SK-MEL-5 (cell line): ENCODE measurements around the gene ETAA1. TPM values are rescaled to one million over a fixed set of nuclear protein-coding genes. Genes with fewer than 3 reads are reported as not detected.
A peak's percentile ranks its signal among the peaks of the same experiment; 100 is the strongest.

ENCODE experiments used
- DNase-seq: peaks from one replicate; pipeline ENCODE4 v3.0.0-alpha.2; 2016; ENCODE audit warnings: low read depth, low spot score
- in situ Hi-C: cut with HindIII; loops from 2 replicates; pipeline ENCODE4 v1.10.0; 2016; ENCODE audit warnings: low sequenced_read_pairs, high pct_unique_total_duplicates, low pct_unique_long_range_greater_than_20kb
- polyA plus RNA-seq, 2 experiments: library from polyadenylated mRNA; depleted of rRNA; stranded (reverse); fragments of >200 nt; gene quantifications; 2 replicates each; pipeline ENCODE4 v1.2.3, GENCODE V29; 2015
- total RNA-seq: library from RNA; depleted of rRNA; stranded (reverse); fragments of >200 nt; shearing (Covaris generic); gene quantifications from 2 replicates; pipeline ENCODE4 v1.2.3, GENCODE V29; 2014; rRNA removed

Gene ETAA1
- 26.4 and 28.8 TPM in 2 replicates for total RNA-seq
- polyA plus RNA-seq (2015; cell fraction: cytosol; rRNA removed), result 10.8 and 13.8 TPM in 2 replicates
- 48.8 and 55.2 TPM in 2 replicates for polyA plus RNA-seq (2015; cell fraction: nucleus; rRNA removed)

DNA sequence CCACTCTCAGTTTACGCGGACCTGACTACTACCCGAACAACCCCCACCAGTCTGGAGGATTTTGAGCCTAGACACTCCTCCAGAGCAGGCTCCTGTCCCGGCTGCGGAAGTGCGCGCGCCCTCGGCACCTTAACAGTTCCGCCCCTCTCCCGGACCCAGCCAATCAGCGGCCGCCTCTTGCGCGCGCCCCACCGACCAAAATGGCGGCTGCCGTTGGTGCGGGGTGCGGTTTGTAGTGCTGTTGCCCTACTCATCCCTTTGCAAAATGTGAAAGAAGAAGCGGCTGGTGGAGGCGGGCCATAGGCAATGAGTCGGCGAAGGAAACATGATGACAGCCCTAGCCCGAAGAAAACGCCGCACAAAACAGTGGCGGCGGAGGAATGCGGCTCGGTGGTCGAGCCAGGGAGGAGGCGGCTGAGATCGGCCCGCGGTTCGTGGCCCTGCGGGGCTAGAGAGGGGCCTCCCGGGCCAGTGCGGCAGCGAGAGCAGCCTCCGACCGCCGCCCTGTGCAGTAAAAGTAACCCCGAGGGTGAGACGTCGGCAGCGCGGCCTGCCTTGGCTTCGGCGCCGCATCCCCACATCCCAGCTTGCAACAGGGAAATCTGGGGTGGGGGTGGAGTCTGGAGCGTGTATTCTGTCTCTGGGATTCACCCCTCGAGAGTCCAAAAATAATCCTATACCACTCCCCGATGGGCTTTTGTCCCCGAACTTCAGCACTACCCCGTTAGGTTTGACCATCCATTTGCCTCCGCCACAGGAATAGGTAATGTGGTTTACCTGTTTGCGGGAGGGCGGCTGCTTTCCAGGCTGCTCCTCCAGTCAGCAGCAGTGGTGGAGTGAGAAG, at the start of gene ETAA1:
TSS of gene ETAA1 (plus strand) at position 191 of the 844 bp plus-strand sequence. CDS start at position 307, 116 bp downstream.
- in situ Hi-C loops, result no loop called here
- peak; percentile 93 for DNase-seq

DNA sequence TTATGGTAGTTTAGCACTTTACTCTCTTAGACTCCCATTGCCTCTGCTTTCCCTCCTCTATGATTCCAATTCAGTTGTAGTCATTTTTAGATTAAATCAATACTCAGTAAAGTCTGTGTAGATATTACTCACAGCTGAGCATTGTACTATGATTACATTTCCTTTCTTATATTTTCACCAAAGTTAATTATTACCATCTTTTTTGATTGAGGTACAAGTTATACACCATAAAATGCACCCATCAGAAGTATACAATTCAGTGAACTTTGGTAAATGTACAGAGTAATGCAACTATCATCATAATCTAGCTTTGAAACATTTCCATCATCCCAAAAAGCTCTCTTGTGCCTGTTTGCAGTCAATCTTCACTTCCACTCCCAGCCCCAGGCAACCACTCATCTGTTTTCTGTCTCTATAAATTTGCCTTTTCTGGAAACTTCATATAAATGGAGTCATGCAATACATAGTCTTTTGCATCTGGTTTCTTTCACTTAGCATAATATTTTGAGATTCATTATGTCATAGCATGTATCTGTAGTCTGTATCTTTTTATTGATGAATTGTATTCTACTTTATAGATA, 30.2 kb upstream of the ETAA1 start:
- DNase-seq, result no peak
- in situ Hi-C loops, result no loop called here

DNA sequence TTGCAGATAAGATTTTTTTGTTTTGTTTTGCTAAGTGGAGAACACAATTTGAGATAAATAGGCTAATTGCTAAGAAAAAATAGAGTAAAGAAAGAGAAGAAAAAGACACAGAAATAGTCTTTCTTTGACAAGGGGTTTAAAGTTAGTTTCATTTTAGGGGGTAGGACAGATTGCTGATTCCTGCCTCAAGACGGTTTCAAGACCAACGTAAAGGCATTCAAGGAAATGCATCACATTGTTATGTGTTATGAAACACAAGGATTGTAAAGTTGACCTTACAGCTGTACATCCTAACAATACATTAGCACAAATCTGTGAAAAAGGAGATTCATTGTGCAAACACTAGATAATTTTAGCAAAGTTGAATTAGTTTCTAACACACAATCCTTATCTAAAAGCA, 22.7 kb upstream of the ETAA1 start:
- DNase-seq, result no peak
- in situ Hi-C loops, result no loop called here

DNA sequence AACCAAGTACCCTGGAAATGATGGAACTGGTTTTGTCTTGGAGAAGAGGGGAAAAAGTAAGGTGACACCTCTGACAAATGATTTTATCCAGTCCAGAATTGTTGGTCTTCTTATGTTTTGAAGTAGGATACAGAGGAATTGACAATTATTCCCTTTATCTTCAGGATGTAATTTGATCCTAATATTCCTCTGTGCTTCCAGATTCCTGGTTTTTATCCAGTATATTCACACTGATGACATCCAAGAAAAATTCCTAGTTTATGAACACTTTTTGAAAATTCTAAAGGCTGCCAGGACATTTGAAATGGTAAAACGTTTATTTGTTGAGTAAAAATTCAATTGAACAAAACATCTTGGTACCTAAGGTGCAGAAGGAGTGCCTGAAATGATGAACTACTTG, 22.2 kb upstream of the ETAA1 start:
- in situ Hi-C loops, result no loop called here
- no peak for DNase-seq

GRCh38 chr2:67378555-67378954, 18.6 kb upstream of the ETAA1 start:
- in situ Hi-C loops, result no loop called here
- no peak for DNase-seq

DNA sequence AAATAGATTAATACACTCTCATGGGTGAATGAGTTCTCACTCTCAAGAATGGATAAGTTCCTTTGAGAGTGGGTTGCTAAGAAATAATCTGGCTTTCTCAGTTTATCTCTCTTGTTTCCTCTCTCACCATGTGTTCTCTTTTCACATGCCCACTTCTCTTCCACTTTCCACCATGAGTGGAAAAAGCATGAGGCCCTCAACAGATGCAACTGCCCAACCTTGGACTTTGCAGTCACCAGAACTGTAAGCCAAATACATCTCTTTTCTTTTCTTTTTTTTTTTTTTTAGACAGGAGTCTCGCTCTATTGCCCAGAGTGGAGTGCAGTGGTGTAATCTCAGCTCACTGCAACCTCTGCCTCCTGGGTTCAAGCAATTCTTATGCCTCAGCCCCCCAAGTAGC, 18.1 kb upstream of the ETAA1 start:
- DNase-seq, result no peak
- in situ Hi-C loops, result no loop called here

- DNase-seq, result no peak
- in situ Hi-C loops, result no loop called here
Measured at GRCh38 chr2:67384123-67384822, 12.9 kb upstream of the ETAA1 start.

DNA sequence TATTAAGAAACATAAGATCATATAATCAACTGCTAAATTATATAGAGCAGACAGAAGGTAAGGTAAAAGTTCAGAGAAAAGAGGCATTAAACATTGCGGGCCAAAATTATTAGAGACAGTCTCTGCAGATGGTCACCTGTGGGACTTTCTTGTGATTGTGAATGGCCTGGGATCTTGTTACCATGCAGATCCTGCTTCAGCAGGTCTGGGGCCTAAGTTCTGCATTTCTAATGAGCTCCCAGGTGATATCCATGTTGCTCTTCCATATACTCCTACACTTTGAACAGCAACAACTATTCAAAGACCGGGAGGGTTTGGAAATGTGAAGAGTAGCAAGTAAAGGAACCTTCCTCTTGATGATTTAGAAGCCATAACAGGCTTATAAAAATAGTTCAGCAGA, 8.5 kb upstream of the ETAA1 start:
- in situ Hi-C loops, result no loop called here
- no peak for DNase-seq

GRCh38 chr2:67389286-67389685, 7.8 kb upstream of the ETAA1 start:
- no peak for DNase-seq
- in situ Hi-C loops, result no loop called here

GRCh38 chr2:67389788-67390187, 7.3 kb upstream of the ETAA1 start:
- in situ Hi-C loops, result no loop called here

DNA sequence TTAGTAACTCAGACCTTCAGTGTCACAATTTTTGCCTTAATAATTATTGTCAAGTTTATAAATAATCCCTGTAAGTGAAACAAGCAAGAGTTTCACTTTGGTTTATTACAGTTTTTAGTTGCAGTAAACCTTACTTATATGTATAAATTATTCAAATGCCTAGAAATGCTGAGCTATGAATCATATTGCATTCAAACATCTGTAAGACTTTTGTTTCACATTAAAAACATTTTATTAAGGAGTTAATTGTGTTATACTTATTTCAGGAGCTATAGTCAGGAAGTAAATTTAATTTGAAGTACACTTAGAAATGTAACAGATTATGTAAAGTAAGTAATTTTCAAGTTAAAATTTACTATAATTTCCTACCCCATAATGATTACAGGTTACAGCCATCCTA, 3.9 kb upstream of the ETAA1 start:
- in situ Hi-C loops, result no loop called here
- DNase-seq, result no peak

More at GRCh38 chr2:67389788-67390187, 7.3 kb upstream of the ETAA1 start:
- DNase-seq, result no peak

- in situ Hi-C loops, result no loop called here
Measured at GRCh38 chr2:67394734-67395133, 2.4 kb upstream of the ETAA1 start.

DNA sequence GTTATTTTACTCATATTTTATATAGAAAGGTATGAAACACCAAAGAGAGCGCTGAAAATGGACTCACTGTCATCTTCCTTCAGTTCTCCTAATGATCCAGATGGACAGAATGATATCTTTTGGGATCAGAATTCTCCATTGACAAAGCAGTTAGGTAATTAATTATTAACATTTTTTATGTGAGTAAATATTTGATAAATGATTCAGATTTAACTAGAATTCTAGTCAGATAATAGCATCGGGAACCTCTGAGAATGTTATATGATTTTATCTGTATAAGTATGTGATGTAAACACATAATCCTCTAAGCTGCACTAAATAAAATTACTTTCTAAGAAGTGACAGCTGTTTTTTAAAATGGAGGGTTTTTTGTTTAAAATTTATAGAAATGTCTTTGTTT, 2.0 kb downstream of the ETAA1 start:
- in situ Hi-C loops, result no loop called here
- DNase-seq, result no peak

More at GRCh38 chr2:67394734-67395133, 2.4 kb upstream of the ETAA1 start:
- DNase-seq, result no peak

GRCh38 chr2:67399831-67400489, 2.8 kb downstream of the ETAA1 start:
- in situ Hi-C loops, result no loop called here
- no peak for DNase-seq

- in situ Hi-C loops, result no loop called here
Measured at GRCh38 chr2:67400560-67401485, 3.7 kb downstream of the ETAA1 start.

GRCh38 chr2:67408346-67408745, 11.2 kb downstream of the ETAA1 start:
- in situ Hi-C loops, result no loop called here

More at GRCh38 chr2:67400560-67401485, 3.7 kb downstream of the ETAA1 start:
- no peak for DNase-seq

DNA sequence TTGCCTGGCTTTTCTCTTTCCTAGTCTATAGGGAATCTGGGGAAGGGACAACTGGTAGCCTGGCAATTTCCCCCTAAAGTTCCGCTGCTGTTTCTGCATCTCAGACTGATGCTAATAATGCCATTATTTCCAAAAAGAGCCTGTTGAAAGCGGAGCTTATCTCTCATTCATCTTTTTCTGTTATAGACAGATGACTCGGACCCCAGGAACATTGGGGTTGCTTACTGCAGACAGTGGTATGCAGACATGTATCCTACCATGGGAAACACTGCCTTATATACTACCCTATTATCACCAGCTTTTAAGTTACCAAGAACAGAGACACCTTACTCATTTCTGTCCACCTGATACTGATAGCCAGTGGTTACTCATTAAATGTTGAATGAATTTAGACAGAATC, 15.3 kb downstream of the ETAA1 start:
- DNase-seq, result no peak
- in situ Hi-C loops, result no loop called here

More at GRCh38 chr2:67408346-67408745, 11.2 kb downstream of the ETAA1 start:
- no peak for DNase-seq
